ENCODE results near the gene XIRP2.

GRCh38 chr2:167181134-167181533 is 292.9 kb downstream of the XIRP2 start:
- TF ChIP-seq, protein P1, sequence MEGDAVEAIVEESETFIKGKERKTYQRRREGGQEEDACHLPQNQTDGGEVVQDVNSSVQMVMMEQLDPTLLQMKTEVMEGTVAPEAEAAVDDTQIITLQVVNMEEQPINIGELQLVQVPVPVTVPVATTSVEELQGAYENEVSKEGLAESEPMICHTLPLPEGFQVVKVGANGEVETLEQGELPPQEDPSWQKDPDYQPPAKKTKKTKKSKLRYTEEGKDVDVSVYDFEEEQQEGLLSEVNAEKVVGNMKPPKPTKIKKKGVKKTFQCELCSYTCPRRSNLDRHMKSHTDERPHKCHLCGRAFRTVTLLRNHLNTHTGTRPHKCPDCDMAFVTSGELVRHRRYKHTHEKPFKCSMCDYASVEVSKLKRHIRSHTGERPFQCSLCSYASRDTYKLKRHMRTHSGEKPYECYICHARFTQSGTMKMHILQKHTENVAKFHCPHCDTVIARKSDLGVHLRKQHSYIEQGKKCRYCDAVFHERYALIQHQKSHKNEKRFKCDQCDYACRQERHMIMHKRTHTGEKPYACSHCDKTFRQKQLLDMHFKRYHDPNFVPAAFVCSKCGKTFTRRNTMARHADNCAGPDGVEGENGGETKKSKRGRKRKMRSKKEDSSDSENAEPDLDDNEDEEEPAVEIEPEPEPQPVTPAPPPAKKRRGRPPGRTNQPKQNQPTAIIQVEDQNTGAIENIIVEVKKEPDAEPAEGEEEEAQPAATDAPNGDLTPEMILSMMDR (IDR thresholded peaks at IDR 0.05; ENCODE audit: low read depth, low read length, missing input control) = no peak
- TF ChIP-seq TAF1 (conservative IDR thresholded peaks at IDR 0.05) (no peak), ATF3 (IDR thresholded peaks at IDR 0.05) (no peak), SP1 (IDR thresholded peaks at IDR 0.05) (no peak), MAX (IDR thresholded peaks at IDR 0.05) (no peak), EGR1 (IDR thresholded peaks at IDR 0.05; ENCODE audit: low read depth in 2 of 2) (no peak), FOXA1 (IDR thresholded peaks at IDR 0.05) (no peak), YY1 (IDR thresholded peaks at IDR 0.05) (no peak), HNF4A (conservative IDR thresholded peaks at IDR 0.05) (no peak), NR2F2 (IDR thresholded peaks at IDR 0.05) (no peak), FOXA2 (IDR thresholded peaks at IDR 0.05) (no peak)

Measured in liver (tissue), 3 donors.